ENCODE results near the gene VPS51. TPM values are rescaled to one million over a fixed set of nuclear protein-coding genes. Genes with fewer than 3 reads are reported as not detected.
A peak's percentile ranks its signal among the peaks of the same experiment; 100 is the strongest.

VPS51 gene
- polyA plus RNA-seq, 1 donor from 2014 or later: 230 TPM

- H3K27ac ChIP-seq (ENCODE audit: low read length): no peak overlapping the region
- H3F3A ChIP-seq (ENCODE audit: insufficient read depth, low read length, poor library complexity, severe bottlenecking): no peaks in the 10 kb centered on the region
- H3K4me3 ChIP-seq (ENCODE audit: low read length): peak overlapping the region; percentile 84
- H4K20me1 ChIP-seq (ENCODE audit: insufficient read depth): no peaks in the 10 kb centered on the region
- H3K9ac ChIP-seq (ENCODE audit: low read length): no peak overlapping the region
- no peak overlapping the region for H3K4me2 ChIP-seq (ENCODE audit: low read length)
- H2AFZ ChIP-seq (ENCODE audit: low read depth, low read length): no peak overlapping the region
- no peak for TF ChIP-seq REST (IDR thresholded peaks at IDR 0.05; ENCODE audit: borderline replicate concordance)
- TF ChIP-seq EP300 (conservative IDR thresholded peaks at IDR 0.05; ENCODE audit: poor library complexity, severe bottlenecking): no peak
- TF ChIP-seq MXI1 (conservative IDR thresholded peaks at IDR 0.05; ENCODE audit: poor library complexity, severe bottlenecking): no peak
- no peaks in the 10 kb centered on the region for H3K9me3 ChIP-seq (ENCODE audit: low read length)
- H3K79me2 ChIP-seq (replicated peaks; ENCODE audit: insufficient read depth, low read length): peaks cover 23% of the 10 kb centered on the region
- no peaks in the 10 kb centered on the region for H3K9me2 ChIP-seq (ENCODE audit: insufficient read depth, low read length)
- no peaks in the 10 kb centered on the region for H3K36me3 ChIP-seq (ENCODE audit: insufficient read depth, low read length)
- no peaks in the 10 kb centered on the region for H3K27me3 ChIP-seq (ENCODE audit: insufficient read depth, low read depth, low read length)
Observed at GRCh38 chr11:65085446-65085845, 10.6 kb upstream of the VPS51 start.

- H3K27ac ChIP-seq (ENCODE audit: low read length): no peak overlapping the region
- no peaks in the 10 kb centered on the region for H3K9me2 ChIP-seq (ENCODE audit: insufficient read depth, low read length)
- no peak overlapping the region for H3K4me3 ChIP-seq (ENCODE audit: low read length)
- no peak overlapping the region for H2AFZ ChIP-seq (ENCODE audit: low read depth, low read length)
- H3F3A ChIP-seq (ENCODE audit: insufficient read depth, low read length, poor library complexity, severe bottlenecking): no peaks in the 10 kb centered on the region
- no peaks in the 10 kb centered on the region for H3K9me3 ChIP-seq (ENCODE audit: low read length)
- no peak overlapping the region for H3K9ac ChIP-seq (ENCODE audit: low read length)
- H4K20me1 ChIP-seq (ENCODE audit: insufficient read depth): no peaks in the 10 kb centered on the region
- no peak for TF ChIP-seq TAF1 (IDR thresholded peaks at IDR 0.05; ENCODE audit: low read depth)
- TF ChIP-seq MXI1 (conservative IDR thresholded peaks at IDR 0.05; ENCODE audit: poor library complexity, severe bottlenecking): no peak
- TF ChIP-seq REST (IDR thresholded peaks at IDR 0.05; ENCODE audit: borderline replicate concordance): no peak
- TF ChIP-seq POLR2AphosphoS5 (IDR thresholded peaks at IDR 0.05): no peak
- TF ChIP-seq EZH2 (IDR thresholded peaks at IDR 0.05; ENCODE audit: borderline replicate concordance, insufficient read depth, low read length, poor library complexity, severe bottlenecking): no peak
- no peak for TF ChIP-seq SMC3 (conservative IDR thresholded peaks at IDR 0.05; ENCODE audit: poor library complexity)
- no peak for TF ChIP-seq CTCF (IDR thresholded peaks at IDR 0.05; ENCODE audit: poor library complexity, severe bottlenecking)
- no peak for TF ChIP-seq EP300 (conservative IDR thresholded peaks at IDR 0.05; ENCODE audit: poor library complexity, severe bottlenecking)
- no peak for TF ChIP-seq RAD21 (conservative IDR thresholded peaks at IDR 0.05)
- peaks cover 23% of the 10 kb centered on the region for H3K79me2 ChIP-seq (replicated peaks; ENCODE audit: insufficient read depth, low read length)
- H3K4me2 ChIP-seq (ENCODE audit: low read length): no peak overlapping the region
- no peaks in the 10 kb centered on the region for H3K27me3 ChIP-seq (ENCODE audit: insufficient read depth, low read depth, low read length)
- H3K36me3 ChIP-seq (ENCODE audit: insufficient read depth, low read length): no peaks in the 10 kb centered on the region
Observed at GRCh38 chr11:65086809-65087208, 9.2 kb upstream of the VPS51 start.

Data from neural cell (in vitro differentiated cells).